ENCODE measurements around the gene AKNAD1.

The AKNAD1 gene

GRCh38 chr1:108865316-108865910, 8.5 kb upstream of the AKNAD1 start:
- DNase-seq (ENCODE audit: low spot score) = no peak

GRCh38 chr1:108863984-108864383, 7.1 kb upstream of the AKNAD1 start:
- DNase-seq (ENCODE audit: low spot score) = no peak

- no peak for DNase-seq (ENCODE audit: low spot score)
Observed at GRCh38 chr1:108862698-108863477, 6.0 kb upstream of the AKNAD1 start.

GRCh38 chr1:108862017-108862610, 5.2 kb upstream of the AKNAD1 start:
- DNase-seq (ENCODE audit: low spot score) = no peak

- DNase-seq (ENCODE audit: low spot score) = no peak
Observed at GRCh38 chr1:108861566-108861965, 4.7 kb upstream of the AKNAD1 start.

- DNase-seq (ENCODE audit: low spot score) = no peak
Observed at GRCh38 chr1:108860190-108860907, 3.5 kb upstream of the AKNAD1 start.

GRCh38 chr1:108858230-108858950, 1.5 kb upstream of the AKNAD1 start:
- DNase-seq (ENCODE audit: low spot score) = no peak

- DNase-seq (ENCODE audit: low spot score) = no peak
Observed at GRCh38 chr1:108854221-108855019, 2.5 kb downstream of the AKNAD1 start.

GRCh38 chr1:108852221-108852975, 4.5 kb downstream of the AKNAD1 start:
- DNase-seq (ENCODE audit: low spot score) = no peak

- no peak for DNase-seq (ENCODE audit: low spot score)
Observed at GRCh38 chr1:108851567-108851966, 5.3 kb downstream of the AKNAD1 start.

GRCh38 chr1:108850929-108851328, 6.0 kb downstream of the AKNAD1 start:
- no peak for DNase-seq (ENCODE audit: low spot score)

GRCh38 chr1:108848806-108849205, 8.1 kb downstream of the AKNAD1 start:
- no peak for DNase-seq (ENCODE audit: low spot score)

- no peak for DNase-seq (ENCODE audit: low spot score)
Observed at GRCh38 chr1:108847494-108847893, 9.4 kb downstream of the AKNAD1 start.

- DNase-seq (ENCODE audit: low spot score) = no peak
Observed at GRCh38 chr1:108845991-108846390, 10.9 kb downstream of the AKNAD1 start.

- DNase-seq (ENCODE audit: low spot score) = no peak
Observed at GRCh38 chr1:108845446-108845845, 11.4 kb downstream of the AKNAD1 start.

GRCh38 chr1:108843390-108844137, 13.3 kb downstream of the AKNAD1 start:
- DNase-seq (ENCODE audit: low spot score) = no peak

- no peak for DNase-seq (ENCODE audit: low spot score)
Observed at GRCh38 chr1:108842525-108843181, 14.2 kb downstream of the AKNAD1 start.

- DNase-seq (ENCODE audit: low spot score) = no peak
Observed at GRCh38 chr1:108841703-108842102, 15.2 kb downstream of the AKNAD1 start.

GRCh38 chr1:108832929-108833328, 24.0 kb downstream of the AKNAD1 start:
- DNase-seq (ENCODE audit: low spot score) = no peak

Data from hepatic stellate cell (primary cell).